B cell (primary cell): ENCODE measurements around the gene CELA1. TPM values are rescaled to one million over a fixed set of nuclear protein-coding genes. Genes with fewer than 3 reads are reported as not detected.

Experiments used
- ATAC-seq: fragments of 200-7000 bp; cut with Tn5 transposase; one replicate; pipeline ENCODE4 v1.10.0; 2021; ENCODE audit warnings: low read depth, mild to moderate bottlenecking, moderate number of reproducible peaks, moderate library complexity
- CTCF ChIA-PET: fragments of 350-600 bp; sonication (Branson Sonifier 250); formaldehyde crosslinking; loops from one replicate; lab custom pipeline; 2021; ENCODE audit warnings: antibody characterized with exemption, inconsistent platforms; lab: Charles Lee
- POLR2A ChIA-PET: fragments of 350-600 bp; sonication (Branson Sonifier 250); formaldehyde crosslinking; loops from one replicate; lab custom pipeline; 2021; ENCODE audit warnings: antibody characterized with exemption; lab: Charles Lee
- DNase-seq: peaks from one replicate; pipeline ENCODE4 v3.0.0; 2013
- H2AFZ ChIP-seq: 2 replicates; pipeline ENCODE4 v1.6.1; 2012; ENCODE audit warnings: mild to moderate bottlenecking, low read depth, low read length; ENCODE audit not compliant: insufficient read depth, poor library complexity, severe bottlenecking
- H3K27ac ChIP-seq, 2 donors: 1 replicate in 1 of 2; 2 replicates in 1 of 2; pipeline ENCODE4 v1.5.1; 2012 to 2013; ENCODE audit warnings: low read length in 2 of 2, mild to moderate bottlenecking in 2 of 2, moderate library complexity in 1 of 2
- H3K27me3 ChIP-seq, 4 experiments: fragments of 200-600 bp in 1 of 4; sonication (generic) in 1 of 4; replicated peaks in 1 of 4; 1 replicate in 2 of 4; 2 replicates in 2 of 4; pipeline versions ENCODE4 v1.6.1 to v1.7.0; 2013 to 2016; ENCODE audit warnings: low read length in 3 of 4, mild to moderate bottlenecking in 2 of 4, mixed read lengths in 1 of 4, moderate library complexity in 1 of 4; ENCODE audit not compliant: insufficient read depth in 4 of 4, control insufficient read depth in 3 of 4; ENCODE audit errors: control extremely low read depth in 1 of 4
- H3K36me3 ChIP-seq, 2 experiments: replicated peaks in 1 of 2; 1 replicate in 1 of 2; 2 replicates in 1 of 2; pipeline versions ENCODE4 v1.6.1 to v1.7.1; 2013; ENCODE audit warnings: low read length in 1 of 2; ENCODE audit not compliant: insufficient read depth in 2 of 2, control insufficient read depth in 1 of 2; ENCODE audit errors: control extremely low read depth in 1 of 2, extremely low read depth in 1 of 2
- H3K4me1 ChIP-seq, 2 donors: fragments of 200-600 bp in 1 of 2; sonication (generic) in 1 of 2; 1 replicate in 1 of 2; 2 replicates in 1 of 2; pipeline versions ENCODE4 v1.5.1 to v1.6.1; 2013 to 2017; ENCODE audit warnings: low read length in 2 of 2; ENCODE audit not compliant: control insufficient read depth in 2 of 2, insufficient read depth in 2 of 2
- H3K4me2 ChIP-seq: replicated peaks from 2 replicates; pipeline ENCODE3; 2012; ENCODE audit warnings: mild to moderate bottlenecking, low read depth, low read length; ENCODE audit not compliant: poor library complexity, severe bottlenecking
- H3K4me3 ChIP-seq, 5 experiments: fragments of 200-600 bp in 1 of 5; sonication (generic) in 1 of 5; 1 replicate in 3 of 5; 2 replicates in 2 of 5; pipeline versions ENCODE4 v1.5.1 to v1.7.0; 2011 to 2016; ENCODE audit warnings: low read length in 4 of 5, mild to moderate bottlenecking in 4 of 5, low read depth in 2 of 5, control low read depth in 1 of 5, moderate library complexity in 1 of 5; ENCODE audit not compliant: insufficient read depth in 1 of 5; ENCODE audit errors: control extremely low read depth in 1 of 5, extremely low read depth in 1 of 5
- H3K79me2 ChIP-seq: fragments of 200-600 bp; sonication (generic); one replicate; pipeline ENCODE4 v1.6.0; 2016; ENCODE audit warnings: low read length; ENCODE audit not compliant: control insufficient read depth, insufficient read depth
- H3K9ac ChIP-seq: fragments of 200-600 bp; sonication (generic); 2 replicates; pipeline ENCODE4 v1.6.1; 2017; ENCODE audit warnings: mild to moderate bottlenecking, low read length, moderate library complexity
- H3K9me3 ChIP-seq, 3 donors: one replicate each; pipeline versions ENCODE4 v1.6.1 to v1.7.1; 2013; ENCODE audit warnings: low read length in 2 of 3; ENCODE audit not compliant: control insufficient read depth in 2 of 3, insufficient read depth in 1 of 3; ENCODE audit errors: control extremely low read depth in 1 of 3
- H4K20me1 ChIP-seq: 2 replicates; pipeline ENCODE4 v1.6.0; 2012; ENCODE audit warnings: mild to moderate bottlenecking, low read length; ENCODE audit not compliant: insufficient read depth, control insufficient read depth, poor library complexity, severe bottlenecking
- H3K27ac Mint-ChIP-seq: one replicate; pipeline ENCODE4 v1.8.0; 2021; ENCODE audit warnings: mixed read lengths
- H3K27me3 Mint-ChIP-seq: one replicate; pipeline ENCODE4 v1.8.0; 2021; ENCODE audit warnings: mixed read lengths
- H3K4me1 Mint-ChIP-seq: one replicate; pipeline ENCODE4 v1.8.0; 2021; ENCODE audit warnings: mixed read lengths
- H3K4me3 Mint-ChIP-seq: one replicate; pipeline ENCODE4 v1.8.0; 2021; ENCODE audit warnings: mixed read lengths
- H3K9me3 Mint-ChIP-seq: one replicate; pipeline ENCODE4 v1.8.0; 2022; ENCODE audit warnings: mixed read lengths; ENCODE audit not compliant: insufficient read depth
- EZH2 ChIP-seq: IDR thresholded peaks from 2 replicates; pipeline ENCODE4 v1.6.1; 2012; ENCODE audit warnings: borderline replicate concordance, low read depth, mild to moderate bottlenecking, moderate library complexity, low read length; ENCODE audit not compliant: insufficient read depth, poor library complexity, severe bottlenecking
- WGBS: methylation state at CpG from one replicate; pipeline ENCODE4 v1.1.5; 2013; ENCODE audit warnings: missing lambda C conversion rate; ENCODE audit not compliant: insufficient coverage; 5-methylcytosine and 5-hydroxymethylcytosine counted together
- intact Hi-C: fragments of 100-400 bp; cut with micrococcal nuclease; formaldehyde crosslinking; loops from one replicate; pipeline ENCODE4 v1.10.0; 2022
- polyA plus RNA-seq: library from polyadenylated mRNA; depleted of rRNA; stranded (reverse); fragments of >200 nt; gene quantifications from 2 replicates; pipeline ENCODE4 v1.2.3, GENCODE V29; 2012
- total RNA-seq, 2 donors: library from RNA; stranded (reverse); fragments of 120-200 nt in 1 of 2; gene quantifications; 1 replicate in 1 of 2; 2 replicates in 1 of 2; pipeline versions ENCODE4 v1.2.3 to v1.2.4, GENCODE V29; 2013 to 2022
- TF ChIP-seq, protein P1 (sequence below): fragments of 200-600 bp; IDR thresholded peaks from one replicate; pipeline ENCODE4 v1.8.0; 2022; ENCODE audit warnings: antibody characterized with exemption, mild to moderate bottlenecking

CELA1 gene
- total and polyA plus RNA-seq, 2 donors (not counting 1 experiment from before 2014, with no cell fraction given): not detected

- no peaks in the 10 kb centered on the region for H3K9me3 Mint-ChIP-seq
- peaks cover 54% of the 10 kb centered on the region for H3K4me1 Mint-ChIP-seq
- H3K4me2 ChIP-seq: peak overlapping the region; percentile 80
- H3K27me3 Mint-ChIP-seq: no peaks in the 10 kb centered on the region
- H3K36me3 ChIP-seq: peaks cover 1 to 11% of the 10 kb centered on the region in 2 experiments
- peak overlapping the region; percentile 49 for H3K9ac ChIP-seq
- peaks cover 51 to 61% of the 10 kb centered on the region in 2 donors for H3K4me1 ChIP-seq
- TF ChIP-seq, protein P1, sequence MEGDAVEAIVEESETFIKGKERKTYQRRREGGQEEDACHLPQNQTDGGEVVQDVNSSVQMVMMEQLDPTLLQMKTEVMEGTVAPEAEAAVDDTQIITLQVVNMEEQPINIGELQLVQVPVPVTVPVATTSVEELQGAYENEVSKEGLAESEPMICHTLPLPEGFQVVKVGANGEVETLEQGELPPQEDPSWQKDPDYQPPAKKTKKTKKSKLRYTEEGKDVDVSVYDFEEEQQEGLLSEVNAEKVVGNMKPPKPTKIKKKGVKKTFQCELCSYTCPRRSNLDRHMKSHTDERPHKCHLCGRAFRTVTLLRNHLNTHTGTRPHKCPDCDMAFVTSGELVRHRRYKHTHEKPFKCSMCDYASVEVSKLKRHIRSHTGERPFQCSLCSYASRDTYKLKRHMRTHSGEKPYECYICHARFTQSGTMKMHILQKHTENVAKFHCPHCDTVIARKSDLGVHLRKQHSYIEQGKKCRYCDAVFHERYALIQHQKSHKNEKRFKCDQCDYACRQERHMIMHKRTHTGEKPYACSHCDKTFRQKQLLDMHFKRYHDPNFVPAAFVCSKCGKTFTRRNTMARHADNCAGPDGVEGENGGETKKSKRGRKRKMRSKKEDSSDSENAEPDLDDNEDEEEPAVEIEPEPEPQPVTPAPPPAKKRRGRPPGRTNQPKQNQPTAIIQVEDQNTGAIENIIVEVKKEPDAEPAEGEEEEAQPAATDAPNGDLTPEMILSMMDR: no peak
- no peak for TF ChIP-seq EZH2
- H2AFZ ChIP-seq: no peak overlapping the region
- no peaks in the 10 kb centered on the region for H4K20me1 ChIP-seq
- H3K9me3 ChIP-seq: peaks cover 0 to 7% (median 0%) of the 10 kb centered on the region in 3 donors
- no peaks in the 10 kb centered on the region for H3K27me3 ChIP-seq
- H3K79me2 ChIP-seq: peaks cover 36% of the 10 kb centered on the region
- peak overlapping the region in 4 of 5 experiments; percentile 14 to 44 (median 20) for H3K4me3 ChIP-seq
- ChIA-PET POLR2A (interaction anchor here (0.5 to 2.0 kb wide), 13 partner anchors 19 to 653 kb away, joined by 3 to 22 read pairs (median 5); partner anchors contain the start of genes GALNT6 and POU6F1), CTCF (interaction anchor here (0.6 to 2.7 kb wide), 17 partner anchors 9 to 604 kb away, joined by 3 to 16 read pairs (median 5); partner anchors contain the start of gene GALNT6)
- peak overlapping the region; percentile 42 for H3K4me3 Mint-ChIP-seq
- H3K27ac Mint-ChIP-seq: peak overlapping the region; percentile 97
- peak; percentile 96 for ATAC-seq
- intact Hi-C loops: loop anchor here (1.0 to 2.0 kb wide), 9 partner anchors 12 to 445 kb away; partner anchors contain the start of genes BIN2, DAZAP2, SLC4A8 and SMAGP
- 0% methylated on average over 11 of the region's 17 CpGs for WGBS
- peak overlapping the region; percentile 74 to 77 for H3K27ac ChIP-seq
- peak; percentile 98 for DNase-seq
Measured at GRCh38 chr12:51368640-51369517, 22.4 kb upstream of the CELA1 start.
